HK-2 (cell line): ENCODE results near the gene PCCA.

Source experiments
- DNase-seq: peaks from one replicate; pipeline ENCODE4 v3.0.0-alpha.2; 2018; ENCODE audit not compliant: unreplicated experiment

The PCCA gene

DNA sequence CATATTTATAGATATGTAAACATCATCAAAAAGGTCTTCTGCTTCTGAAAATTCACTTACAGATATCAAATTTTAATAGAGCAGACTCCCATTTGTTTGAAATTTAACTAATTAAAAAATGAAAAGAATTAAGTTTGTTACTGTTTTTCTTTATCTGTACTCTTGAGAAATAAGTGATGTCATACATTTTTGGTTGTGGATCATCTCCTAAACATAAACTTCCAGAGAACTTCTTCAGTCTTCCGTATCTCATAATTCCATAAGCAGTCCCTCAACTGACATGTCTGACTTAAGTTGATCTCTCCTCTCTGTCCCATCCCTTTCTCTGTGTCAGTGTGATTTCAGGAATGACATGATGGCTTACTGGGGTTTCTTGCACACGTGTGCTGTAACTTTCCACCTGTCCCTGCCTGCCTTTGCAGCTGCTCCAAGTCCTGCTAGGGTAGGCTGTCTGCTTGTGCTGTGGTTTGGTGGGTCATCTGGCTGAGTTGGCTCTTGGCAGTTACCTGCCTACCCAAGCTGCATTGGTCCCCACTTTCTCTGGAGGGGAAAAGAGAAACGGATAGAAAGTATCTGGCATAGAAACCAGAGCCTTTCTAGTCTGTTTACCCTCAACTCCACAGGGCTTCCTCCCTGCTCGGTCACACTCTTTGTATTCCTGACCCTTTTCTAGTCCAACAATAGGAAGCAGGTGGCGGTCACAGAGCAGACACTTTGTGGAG lies 372.6 kb downstream of the PCCA start:
- DNase-seq = no peak

DNA sequence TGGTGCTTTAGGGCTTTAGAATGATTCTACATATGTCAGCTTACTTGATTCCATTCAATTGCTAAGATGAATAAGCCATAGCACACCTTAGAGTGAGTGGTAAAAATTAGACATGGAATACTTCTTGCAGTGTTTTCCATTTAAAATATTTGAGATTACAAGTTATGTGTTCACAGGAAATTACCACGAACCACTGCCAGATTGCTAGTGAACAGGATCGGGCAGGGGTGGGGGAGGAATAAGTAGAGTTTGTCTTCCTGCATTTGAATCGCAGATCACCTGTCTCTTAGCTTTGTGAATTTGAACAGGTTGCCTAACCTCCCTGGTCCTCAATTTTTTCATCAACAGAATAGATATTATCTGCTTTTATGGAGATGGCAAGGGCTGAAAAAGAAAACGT lies 375.1 kb downstream of the PCCA start:
- no peak for DNase-seq

DNA sequence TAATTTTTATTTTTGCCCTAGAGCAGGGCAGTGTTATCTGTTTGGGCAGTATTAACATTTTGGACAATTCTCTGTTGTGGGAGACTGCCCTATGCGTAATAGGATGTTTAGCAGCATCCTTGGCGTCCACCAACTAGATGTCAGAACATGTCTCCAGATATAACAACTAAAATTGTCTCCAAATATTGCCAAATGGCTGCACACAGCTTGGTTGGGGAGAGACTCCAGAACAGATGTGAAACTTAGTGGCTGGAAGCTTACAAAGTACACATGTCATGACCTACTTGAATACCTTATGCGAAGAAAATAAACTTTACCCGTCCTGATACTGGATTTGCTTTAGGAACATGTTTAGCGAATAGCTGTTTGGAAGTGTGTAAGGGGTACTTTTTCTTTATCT lies 376.7 kb downstream of the PCCA start:
- no peak for DNase-seq

DNA sequence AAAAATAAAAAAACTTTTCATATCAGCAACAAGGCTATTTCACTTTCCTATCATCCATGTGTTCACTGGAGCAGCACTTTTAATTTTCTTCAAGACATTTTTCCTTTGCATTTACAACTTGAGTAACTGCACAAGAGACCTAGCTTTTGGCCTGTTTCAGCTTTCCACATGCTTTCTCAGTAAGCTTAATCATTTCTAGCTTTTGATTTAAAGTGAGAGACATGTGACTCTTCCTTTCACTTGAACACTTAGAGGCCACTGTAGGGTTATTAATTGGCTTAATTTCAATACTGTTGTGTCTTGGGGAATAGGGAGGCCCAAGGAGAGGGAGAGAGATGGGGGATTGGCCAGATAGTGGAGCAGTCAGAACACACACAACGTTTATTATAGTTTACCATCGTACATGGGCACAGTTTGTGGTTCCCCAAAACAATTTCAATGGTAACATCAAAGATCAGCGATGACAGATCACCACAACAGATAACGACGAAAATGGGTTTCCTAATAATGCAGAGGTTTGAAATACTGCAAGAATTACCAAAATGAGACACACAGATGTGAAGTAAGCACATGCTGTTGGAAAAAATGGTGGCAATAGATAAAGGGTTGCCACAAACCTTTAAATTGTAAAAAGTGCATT lies 382.1 kb downstream of the PCCA start:
- no peak for DNase-seq

DNA sequence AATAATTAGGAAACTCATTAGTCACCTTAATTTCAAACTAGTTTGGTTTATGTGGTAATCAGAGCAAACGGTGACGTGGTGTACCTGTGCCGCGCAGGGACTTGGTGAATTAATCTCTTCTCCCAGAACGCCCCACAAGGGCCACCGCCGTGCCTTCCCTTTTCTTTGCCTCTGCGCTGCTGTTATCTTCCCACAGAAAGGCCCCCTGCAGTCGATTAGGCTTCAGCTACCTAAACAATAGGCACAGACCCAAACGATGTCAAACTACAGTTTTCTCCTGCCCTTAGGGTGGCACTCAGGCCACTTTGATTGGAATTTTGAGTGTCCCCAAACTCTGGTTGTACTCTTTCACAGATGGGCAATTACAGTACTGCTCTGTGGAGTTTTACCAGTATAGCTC lies 384.2 kb downstream of the PCCA start:
- no peak for DNase-seq

DNA sequence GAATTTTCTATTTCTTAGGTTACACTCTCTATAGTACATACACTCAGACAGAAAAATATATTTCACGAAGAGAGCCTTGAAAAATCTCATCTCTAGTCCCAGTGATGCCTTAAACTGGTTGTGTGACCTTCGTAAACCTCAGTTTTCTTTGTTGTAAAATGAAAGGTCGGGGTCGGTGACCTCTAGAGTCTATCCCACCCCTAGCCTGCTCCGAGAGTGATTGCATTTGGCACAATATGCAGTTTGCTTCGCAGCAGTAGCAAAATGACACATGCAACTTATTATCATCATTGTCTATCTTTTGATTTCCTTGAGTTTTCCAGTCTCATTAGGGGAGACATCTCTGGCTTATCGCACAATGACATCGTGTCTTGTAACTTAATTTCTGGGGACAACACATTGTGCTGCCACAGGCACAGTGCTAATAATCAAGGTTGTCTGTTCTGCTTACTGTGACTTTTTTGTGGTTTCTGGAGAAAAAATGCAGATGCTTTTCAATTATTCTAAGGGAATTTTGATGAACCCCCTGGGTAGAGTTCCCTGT lies 384.7 kb downstream of the PCCA start:
- DNase-seq = no peak

DNA sequence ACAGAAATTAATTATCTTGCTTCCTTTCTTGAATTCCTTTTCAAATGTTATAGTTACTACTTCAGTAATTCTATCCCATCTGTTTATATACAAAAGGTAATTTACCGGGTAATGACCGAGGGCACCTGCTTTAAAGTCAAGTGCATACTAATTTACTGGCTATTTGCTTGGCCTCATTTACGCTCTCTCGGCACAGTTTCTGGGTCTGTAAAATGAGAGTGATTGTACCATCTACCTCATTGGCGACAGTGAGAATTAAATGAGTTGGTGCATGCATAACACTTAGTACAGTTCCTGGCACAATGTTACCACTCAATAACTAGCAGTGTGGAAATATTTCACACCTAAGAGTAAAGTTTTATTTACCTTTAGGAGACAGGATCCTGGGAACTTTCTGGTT lies 388.1 kb downstream of the PCCA start:
- no peak for DNase-seq

DNA sequence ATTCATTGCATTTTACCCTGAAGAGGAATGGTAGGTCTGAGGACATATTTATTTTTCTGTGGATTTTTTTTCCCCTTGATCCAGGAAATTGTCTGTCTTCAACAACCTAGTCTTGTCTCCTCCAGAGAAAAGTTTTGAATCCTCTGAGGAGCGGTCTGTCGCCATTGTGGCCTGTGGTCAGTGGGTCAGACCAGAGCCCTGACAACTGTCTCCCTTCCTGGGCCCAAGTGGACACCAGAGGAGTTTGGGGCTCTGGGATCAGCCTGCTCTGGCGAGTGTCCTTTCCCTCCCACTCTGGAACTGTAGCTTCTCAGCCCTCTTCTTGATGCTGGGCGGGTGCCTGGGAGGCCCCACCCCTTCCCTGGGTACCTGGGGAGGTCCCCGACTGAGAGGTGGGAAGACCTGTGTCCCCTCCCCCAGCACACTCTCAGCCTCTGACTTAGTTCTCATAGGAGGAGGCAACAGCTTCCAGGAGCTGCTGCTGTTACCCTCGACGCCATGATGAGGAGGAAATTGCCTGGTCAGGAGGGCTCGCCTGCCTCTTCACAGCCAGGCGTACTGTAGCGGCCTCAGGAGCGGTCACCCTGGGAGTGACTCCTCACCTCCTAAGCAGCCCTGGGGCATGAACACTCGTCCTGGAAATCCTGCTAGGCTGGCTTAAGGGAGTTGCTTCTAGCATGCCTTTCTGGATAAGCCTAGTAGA lies 389.4 kb downstream of the PCCA start:
- no peak for DNase-seq

DNA sequence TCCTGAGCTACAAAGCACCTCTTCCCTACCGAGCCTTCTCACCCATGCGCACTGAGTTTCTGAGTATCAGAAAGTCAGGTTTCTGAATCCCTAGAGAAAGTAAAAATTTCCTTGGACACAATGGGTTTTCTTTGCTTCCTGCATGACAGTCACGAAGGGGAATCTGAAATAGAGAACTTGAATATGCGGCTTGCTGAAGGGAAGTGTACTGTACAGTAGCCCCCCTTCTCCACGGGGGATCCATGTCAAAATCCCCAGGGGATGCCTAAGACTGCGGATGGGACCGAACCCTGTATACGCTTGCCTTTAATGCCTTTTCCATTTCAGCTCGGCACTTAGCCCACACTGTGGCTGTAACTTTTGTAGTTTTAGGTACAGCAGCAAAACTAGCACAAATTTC lies 391.8 kb downstream of the PCCA start:
- no peak for DNase-seq

DNA sequence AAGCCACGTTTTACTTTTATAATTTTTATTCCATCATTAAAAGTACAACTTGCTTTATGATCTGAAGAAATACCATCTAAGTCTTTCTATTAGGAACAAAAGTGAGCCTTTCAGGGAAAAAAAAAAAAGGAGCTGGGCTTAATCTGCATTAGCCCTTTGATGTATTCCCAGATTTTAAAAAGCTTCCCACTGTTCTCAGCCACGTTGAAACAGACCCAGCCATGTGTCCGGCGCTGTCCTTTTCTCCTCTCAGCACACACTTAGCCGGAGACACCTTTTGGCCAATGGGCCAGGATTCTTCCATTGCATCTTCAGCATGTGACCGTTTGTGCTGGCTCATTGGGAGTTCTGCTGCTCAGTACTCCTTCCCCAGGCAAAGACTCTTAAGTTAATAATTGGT lies 394.2 kb downstream of the PCCA start:
- DNase-seq = no peak

DNA sequence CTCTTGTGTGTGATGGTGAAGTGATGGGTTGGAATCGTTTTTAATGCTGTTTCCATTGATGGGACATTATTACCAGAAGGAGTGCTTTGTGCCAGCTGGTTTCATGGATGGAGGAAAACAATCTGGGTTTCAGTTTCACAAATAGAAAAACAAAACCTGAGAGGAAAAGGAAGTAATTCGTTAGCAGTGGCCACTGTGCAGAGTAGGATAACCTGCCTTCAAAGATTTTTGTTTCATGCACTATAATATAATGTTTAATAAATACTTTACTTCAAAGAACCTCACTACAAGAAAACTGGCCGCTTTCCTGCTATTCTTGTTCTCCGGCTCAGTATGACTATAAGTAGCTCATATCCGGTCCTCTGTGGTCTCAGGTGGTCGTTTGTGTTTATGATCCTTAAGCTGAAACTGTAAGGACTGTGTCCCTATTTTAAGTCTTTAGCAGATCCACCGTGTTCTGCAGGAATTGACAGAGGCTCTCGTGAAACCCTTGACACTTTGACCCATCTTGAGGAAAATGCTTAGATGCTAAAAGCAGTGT lies 395.0 kb downstream of the PCCA start:
- DNase-seq = no peak

DNA sequence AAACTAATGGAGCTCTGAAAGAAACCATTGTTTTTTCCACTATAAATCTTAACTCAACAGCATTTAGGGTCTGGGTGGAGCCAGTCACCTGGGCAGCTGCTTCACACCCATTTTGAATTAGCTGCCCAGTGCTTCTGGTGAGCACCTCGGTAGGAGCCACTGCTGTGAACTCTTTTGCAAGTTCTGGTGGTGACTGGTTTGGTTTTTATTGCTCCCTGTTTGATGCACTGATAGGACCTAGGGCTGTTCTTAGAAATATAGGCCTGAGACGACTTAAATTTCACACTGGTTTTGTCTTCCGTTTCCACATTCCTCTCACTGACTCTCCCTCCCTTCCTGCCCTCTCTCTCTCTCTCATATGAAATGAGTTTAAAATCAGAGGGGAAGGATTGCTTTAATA lies 395.8 kb downstream of the PCCA start:
- DNase-seq = no peak

DNA sequence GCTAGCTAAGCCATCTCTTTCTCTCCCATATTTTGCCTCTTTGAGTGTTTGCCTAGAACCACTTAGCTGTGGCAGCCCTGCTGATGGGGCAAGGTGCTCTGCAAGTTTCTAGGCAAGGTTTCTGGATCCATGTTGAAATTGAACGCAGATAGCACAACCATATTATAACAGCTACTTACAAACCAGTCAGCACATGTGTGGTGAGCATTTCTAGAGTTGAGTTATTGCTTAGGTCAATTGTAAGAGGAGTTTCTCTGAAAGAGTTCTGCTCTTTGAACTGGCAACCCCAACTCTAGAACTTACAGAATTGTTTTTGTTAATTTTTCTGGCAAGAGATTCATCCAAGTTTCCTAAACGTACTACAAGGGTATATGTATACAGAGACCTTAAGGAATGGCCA lies 396.4 kb downstream of the PCCA start:
- no peak for DNase-seq

DNA sequence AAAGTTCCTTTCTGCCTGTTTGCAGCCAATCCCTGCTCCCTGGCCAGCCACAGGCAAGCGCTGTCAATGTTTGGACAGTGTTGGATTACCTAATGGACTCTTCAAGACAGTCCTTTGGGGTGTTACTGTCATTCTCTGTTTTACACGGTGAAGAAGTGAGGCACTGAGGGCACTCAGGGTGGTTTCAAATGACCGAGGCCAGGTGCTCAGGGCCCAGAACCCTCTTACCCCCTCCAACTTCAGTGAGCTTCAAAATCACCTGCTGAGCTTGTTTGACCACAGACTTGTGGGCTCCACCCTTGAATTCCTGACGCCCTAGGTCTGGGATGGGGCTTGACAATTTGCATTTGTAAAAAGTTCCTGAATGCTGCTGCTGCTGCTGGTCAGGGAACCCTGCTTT lies 401.8 kb downstream of the PCCA start:
- no peak for DNase-seq

DNA sequence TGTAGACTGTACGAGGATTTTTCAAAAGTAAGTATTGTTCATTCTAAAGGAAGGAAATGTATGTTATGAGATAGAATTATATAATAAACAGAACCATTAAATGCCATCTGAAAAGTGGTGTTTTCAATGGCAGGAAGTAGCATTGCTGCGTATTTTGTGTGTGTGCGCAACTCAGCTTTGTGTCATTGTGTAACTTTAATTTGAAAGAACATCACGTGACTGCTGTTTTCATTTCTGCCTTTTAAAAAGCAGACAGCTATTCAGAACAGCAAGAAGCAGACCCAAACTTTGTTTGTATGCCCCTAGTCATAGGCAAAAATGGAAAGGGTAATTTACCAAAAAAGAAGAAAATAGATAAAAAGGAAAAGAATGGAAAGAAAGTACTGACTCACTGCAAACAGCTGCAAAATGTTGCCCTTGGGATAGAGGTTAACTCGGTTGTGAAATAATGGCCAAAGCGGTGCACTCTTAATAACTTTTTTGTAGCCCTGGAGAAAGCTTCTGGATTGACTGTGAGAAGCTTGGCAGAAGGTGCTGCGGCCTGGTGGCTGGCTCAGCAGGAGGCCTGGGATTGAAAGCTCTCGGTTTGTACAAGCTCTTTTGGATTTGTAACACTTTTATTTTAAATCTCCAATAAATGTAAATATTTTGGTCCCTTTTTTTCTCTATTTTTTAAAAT lies 402.4 kb downstream of the PCCA start:
- DNase-seq = no peak

DNA sequence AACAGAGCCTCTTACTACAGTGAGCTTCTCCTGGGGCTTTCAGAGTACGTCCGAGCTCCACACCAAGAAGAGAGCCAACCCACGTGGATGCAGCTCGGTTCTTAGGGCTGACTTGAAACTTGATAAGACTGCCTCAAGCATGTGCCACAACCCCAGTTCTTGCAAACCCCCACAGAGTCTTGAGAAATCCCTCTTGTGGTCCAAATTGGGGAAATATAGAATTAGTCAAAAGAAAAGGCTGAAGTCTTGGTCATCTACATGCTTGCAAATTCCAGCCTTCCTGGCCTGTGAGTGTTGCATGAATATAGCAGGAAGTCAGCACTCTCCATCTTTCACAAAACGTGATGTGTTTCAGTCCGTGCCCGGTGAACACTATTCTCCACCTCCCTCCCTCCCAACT lies 404.5 kb downstream of the PCCA start:
- no peak for DNase-seq

DNA sequence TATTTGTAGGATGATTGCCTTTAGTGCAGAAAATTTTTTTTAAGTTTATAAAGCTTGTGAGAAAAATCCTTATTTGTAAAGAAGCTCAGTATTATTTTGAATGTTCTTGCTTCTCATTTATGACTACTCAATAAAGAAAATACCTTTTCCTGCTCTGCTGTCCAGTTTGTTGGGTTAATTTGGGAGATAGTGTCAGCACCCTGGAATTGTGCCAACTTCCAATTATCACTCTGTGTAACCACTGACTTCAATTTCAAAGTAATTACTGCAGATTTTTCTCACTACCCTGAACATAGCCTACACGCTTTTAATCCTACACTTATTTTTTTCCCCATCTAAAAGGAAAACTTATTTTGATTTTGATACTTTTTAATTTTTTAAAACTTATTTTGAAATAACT lies 406.6 kb downstream of the PCCA start:
- DNase-seq = no peak

DNA sequence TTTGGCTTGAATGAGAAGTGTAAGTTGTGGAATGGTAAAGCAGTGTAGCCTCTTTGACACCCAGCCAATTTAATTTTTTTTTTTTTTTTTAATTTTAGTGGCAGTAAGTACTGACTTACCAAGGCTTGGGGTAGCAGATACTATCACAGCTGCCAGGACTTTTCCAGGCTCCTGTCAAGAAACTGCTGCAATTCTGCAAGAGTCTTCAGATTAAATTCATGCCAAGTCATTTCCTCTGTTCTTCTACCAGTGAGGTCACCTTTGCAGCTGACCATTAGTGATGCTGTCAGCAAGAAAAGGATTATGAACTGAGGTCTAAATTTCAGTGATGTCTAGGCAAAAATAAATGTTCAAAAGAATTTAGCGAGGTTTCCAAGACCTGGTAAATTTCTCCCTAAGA lies 408.5 kb downstream of the PCCA start:
- DNase-seq = no peak

DNA sequence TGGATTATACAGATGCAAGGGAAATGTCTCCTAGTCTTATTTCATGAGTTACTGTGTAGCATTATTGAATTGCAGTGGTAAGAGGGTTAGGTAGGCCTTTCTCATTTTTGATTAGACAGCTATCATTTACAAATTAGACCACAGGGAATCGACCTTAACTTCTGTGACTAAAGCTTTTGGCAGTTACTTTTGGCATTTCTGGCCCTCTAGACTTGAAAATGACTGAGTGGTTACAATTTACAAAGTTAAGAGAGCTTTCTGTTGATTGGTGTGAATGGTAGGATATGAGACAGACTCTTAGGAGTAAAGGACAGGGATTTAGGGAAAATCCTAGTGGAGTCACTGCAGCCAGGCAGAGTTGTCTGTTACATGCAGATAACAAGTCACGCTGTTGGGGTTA lies 413.6 kb downstream of the PCCA start:
- no peak for DNase-seq

DNA sequence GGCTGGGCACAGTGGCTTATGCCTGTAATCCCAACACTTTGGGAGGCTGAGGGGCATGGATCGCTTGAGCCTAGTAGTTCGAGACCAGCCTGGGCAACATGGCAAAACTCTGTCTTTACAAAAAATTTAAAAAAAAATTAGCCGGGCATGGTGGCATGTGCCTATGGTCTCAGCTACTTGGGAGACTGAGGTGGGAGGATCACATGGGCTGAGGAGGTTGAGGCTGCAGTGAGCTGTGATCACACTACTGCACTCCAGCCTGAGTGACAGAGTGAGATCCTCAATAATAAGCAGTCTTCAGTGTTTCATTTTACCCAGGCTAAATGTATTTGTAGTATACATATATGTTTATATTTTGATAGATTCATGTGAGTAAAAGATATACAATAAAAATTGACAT lies 414.7 kb downstream of the PCCA start:
- DNase-seq = no peak

DNA sequence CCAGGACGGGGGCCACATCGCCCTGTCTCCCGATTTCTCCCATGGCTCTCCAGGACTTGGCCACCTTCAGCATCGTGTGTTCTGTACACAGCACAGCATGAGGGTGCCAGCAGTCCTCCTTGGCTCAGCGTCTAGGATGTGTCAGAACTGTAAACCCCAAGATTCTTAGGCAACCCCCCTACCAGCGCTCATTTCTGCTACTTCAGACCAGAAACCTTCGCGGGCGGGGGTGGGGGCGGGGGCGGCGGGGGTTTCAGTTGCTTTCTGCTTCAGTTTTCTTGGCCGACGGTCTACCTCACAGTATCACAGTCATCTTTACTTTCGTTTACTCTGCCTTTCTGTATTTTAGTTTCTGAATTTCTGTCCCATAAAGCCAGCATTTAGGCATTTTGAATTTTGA lies 417.3 kb downstream of the PCCA start:
- DNase-seq = no peak
